Keratinocyte (primary cell): Measurements from ENCODE around the gene PHACTR1. TPM values are rescaled to one million over a fixed set of nuclear protein-coding genes. Genes with fewer than 3 reads are reported as not detected.

ENCODE experiments used
- DNase-seq: peaks from one replicate; pipeline ENCODE4 v3.0.0-alpha.2; 2011; ENCODE audit warnings: low read depth, missing footprints, low spot score
- FAIRE-seq: peaks from 2 replicates; lab custom pipeline; 2011; peaks lifted over from hg19 to GRCh38; lab: Jason Lieb, UNC
- H2AFZ ChIP-seq: 2 replicates; pipeline ENCODE4 v1.6.0; 2012; ENCODE audit warnings: low read length, control low read depth, inconsistent platforms; ENCODE audit not compliant: control insufficient read depth
- H3K27ac ChIP-seq: 2 replicates; pipeline ENCODE4 v1.5.1; 2011; ENCODE audit warnings: low read length; ENCODE audit not compliant: control insufficient read depth, insufficient read depth
- H3K27me3 ChIP-seq: 3 replicates; pipeline ENCODE4 v1.6.0; 2011; ENCODE audit warnings: low read length; ENCODE audit not compliant: control insufficient read depth, insufficient read depth; ENCODE audit errors: extremely low read depth
- H3K36me3 ChIP-seq, 2 experiments: 2 replicates in 1 of 2; 3 replicates in 1 of 2; pipeline ENCODE4 v1.5.1; 2011; ENCODE audit warnings: low read length in 2 of 2, mild to moderate bottlenecking in 1 of 2; ENCODE audit not compliant: control insufficient read depth in 2 of 2, insufficient read depth in 2 of 2; ENCODE audit errors: extremely low read depth in 1 of 2
- H3K4me1 ChIP-seq: 3 replicates; pipeline ENCODE4 v1.5.1; 2011; ENCODE audit warnings: low read length; ENCODE audit not compliant: control insufficient read depth, insufficient read depth; ENCODE audit errors: extremely low read depth
- H3K4me2 ChIP-seq: 3 replicates; pipeline ENCODE4 v1.6.0; 2011; ENCODE audit warnings: low read depth, low read length; ENCODE audit not compliant: control insufficient read depth, insufficient read depth; ENCODE audit errors: extremely low read depth
- H3K4me3 ChIP-seq, 3 experiments: fragments of 200-600 bp in 1 of 3; sonication (generic) in 1 of 3; 2 replicates in 2 of 3; 3 replicates in 1 of 3; pipeline ENCODE4 v1.5.1; 2011 to 2016; ENCODE audit warnings: low read length in 3 of 3, mild to moderate bottlenecking in 3 of 3, control low read depth in 2 of 3, inconsistent platforms in 1 of 3, low read depth in 1 of 3, mixed read lengths in 1 of 3, mixed run types in 1 of 3, moderate library complexity in 1 of 3; ENCODE audit not compliant: control insufficient read depth in 2 of 3, insufficient read depth in 2 of 3; ENCODE audit errors: extremely low read depth in 1 of 3
- H3K79me2 ChIP-seq: 2 replicates; pipeline ENCODE4 v1.6.0; 2012; ENCODE audit warnings: low read length; ENCODE audit not compliant: control insufficient read depth, insufficient read depth
- H3K9ac ChIP-seq: 3 replicates; pipeline ENCODE4 v1.6.0; 2011; ENCODE audit warnings: low read length; ENCODE audit not compliant: control insufficient read depth, insufficient read depth; ENCODE audit errors: extremely low read depth
- H3K9me1 ChIP-seq: 3 replicates; pipeline ENCODE4 v1.6.0; 2011; ENCODE audit warnings: low read length; ENCODE audit not compliant: control insufficient read depth, insufficient read depth; ENCODE audit errors: extremely low read depth
- H3K9me3 ChIP-seq: 2 replicates; pipeline ENCODE4 v1.5.1; 2012; ENCODE audit warnings: low read depth, low read length; ENCODE audit not compliant: control insufficient read depth
- H4K20me1 ChIP-seq: 3 replicates; pipeline ENCODE4 v1.6.0; 2011; ENCODE audit warnings: low read length; ENCODE audit not compliant: control insufficient read depth, insufficient read depth; ENCODE audit errors: extremely low read depth
- CTCF ChIP-seq, 3 experiments: IDR thresholded peaks in 1 of 3; conservative IDR thresholded peaks in 1 of 3; optimal IDR thresholded peaks in 1 of 3; 2 replicates in 2 of 3; 3 replicates in 1 of 3; pipeline versions ENCODE3 to v1.5.1; 2011; ENCODE audit warnings: low read length in 3 of 3, mild to moderate bottlenecking in 3 of 3, moderate library complexity in 2 of 3, control low read depth in 1 of 3, inconsistent platforms in 1 of 3; ENCODE audit not compliant: insufficient read depth in 2 of 3; ENCODE audit errors: extremely low read depth in 1 of 3
- EZH2 ChIP-seq: IDR thresholded peaks from one replicate; pipeline ENCODE4 v1.6.1; 2012; ENCODE audit warnings: inconsistent platforms, mild to moderate bottlenecking, low read length, moderate library complexity
- dilution Hi-C: fragments of 300-500 bp; cut with MboI; formaldehyde crosslinking; loops from one replicate; pipeline ENCODE4 v1.7.0; 2020; ENCODE audit warnings: low sequenced_read_pairs; ENCODE audit not compliant: extremely low pct_ligation_motif_present
- polyA plus RNA-seq, 5 experiments: library from polyadenylated mRNA; depleted of rRNA in 3 of 5; stranded (reverse) in 3 of 5; stranded (forward) in 1 of 5; unstranded in 1 of 5; fragments of >200 nt; gene quantifications; 1 replicate in 1 of 5; 2 replicates in 3 of 5; 3 replicates in 1 of 5; pipeline versions ENCODE4 v1.2.1 to v1.2.3, GENCODE V29; 2011 to 2012; ENCODE audit warnings: missing spikeins in 2 of 5, low read depth in 1 of 5, low replicate concordance in 1 of 5

The PHACTR1 gene
- polyA plus RNA-seq, 1 donor (not counting 4 experiments of a cell fraction or from before 2014, with no cell fraction given): 0.22 TPM

GRCh38 chr6:13140980-13141379 lies 424.4 kb downstream of the PHACTR1 start:
- no peak overlapping the region for H3K9ac ChIP-seq
- no peak for FAIRE-seq

GRCh38 chr6:13141387-13141786 lies 424.8 kb downstream of the PHACTR1 start:
- DNase-seq (no peak), FAIRE-seq (no peak)
- Histone ChIP-seq H3K9me3 (no peaks in the 10 kb centered on the region), H3K36me3 (no peaks in the 10 kb centered on the region), H3K27me3 (no peaks in the 10 kb centered on the region), H2AFZ (no peak overlapping the region), H3K9me1 (no peaks in the 10 kb centered on the region), H3K79me2 (no peaks in the 10 kb centered on the region), H4K20me1 (no peaks in the 10 kb centered on the region), H3K9ac (no peak overlapping the region), H3K4me2 (no peak overlapping the region), H3K4me3 (no peak overlapping the region), H3K27ac (no peak overlapping the region), H3K4me1 (no peaks in the 10 kb centered on the region)
- TF ChIP-seq EZH2 (no peak), CTCF (optimal IDR thresholded peaks at IDR 0.05 in 1 of 3, IDR thresholded peaks at IDR 0.05 in 1 of 3, conservative IDR thresholded peaks at IDR 0.05 in 1 of 3; ENCODE audit: extremely low read depth in 1 of 3, insufficient read depth in 2 of 3, low read length in 3 of 3) (no peak)
- dilution Hi-C loops: no loop called here

More at GRCh38 chr6:13140980-13141379, 424.4 kb downstream of the PHACTR1 start:
- Histone ChIP-seq H3K79me2 (no peaks in the 10 kb centered on the region), H3K4me2 (no peak overlapping the region), H2AFZ (no peak overlapping the region), H3K27me3 (no peaks in the 10 kb centered on the region), H3K9me1 (no peaks in the 10 kb centered on the region), H3K36me3 (no peaks in the 10 kb centered on the region), H3K4me3 (no peak overlapping the region), H3K9me3 (no peaks in the 10 kb centered on the region), H4K20me1 (no peaks in the 10 kb centered on the region), H3K4me1 (no peaks in the 10 kb centered on the region), H3K27ac (no peak overlapping the region)
- TF ChIP-seq EZH2 (no peak), CTCF (optimal IDR thresholded peaks at IDR 0.05 in 1 of 3, IDR thresholded peaks at IDR 0.05 in 1 of 3, conservative IDR thresholded peaks at IDR 0.05 in 1 of 3; ENCODE audit: extremely low read depth in 1 of 3, insufficient read depth in 2 of 3, low read length in 3 of 3) (no peak)
- dilution Hi-C loops: no loop called here
- DNase-seq: no peak
